Progenitor cell of endocrine pancreas (in vitro differentiated cells): ENCODE measurements around the gene AATK. TPM values are rescaled to one million over a fixed set of nuclear protein-coding genes. Genes with fewer than 3 reads are reported as not detected.

ENCODE experiments used
- DNase-seq: peaks from one replicate; pipeline ENCODE4 v3.0.0; 2021; ENCODE audit warnings: low spot score; ENCODE audit not compliant: unreplicated experiment
- H3K27ac Mint-ChIP-seq: 2 replicates; pipeline ENCODE4 v1.8.0; 2021; ENCODE audit warnings: mild to moderate bottlenecking, moderate library complexity, mixed read lengths
- H3K27me3 Mint-ChIP-seq: 2 replicates; pipeline ENCODE4 v1.8.0; 2021; ENCODE audit warnings: mixed read lengths
- H3K36me3 Mint-ChIP-seq: 2 replicates; pipeline ENCODE4 v1.8.0; 2022; ENCODE audit warnings: mixed read lengths; ENCODE audit not compliant: insufficient read depth
- H3K4me1 Mint-ChIP-seq: 2 replicates; pipeline ENCODE4 v1.8.0; 2021; ENCODE audit warnings: low read depth, mixed read lengths
- H3K4me3 Mint-ChIP-seq: 2 replicates; pipeline ENCODE4 v1.8.0; 2021; ENCODE audit warnings: low read depth, mild to moderate bottlenecking, moderate library complexity, mixed read lengths
- H3K9me3 Mint-ChIP-seq: 2 replicates; pipeline ENCODE4 v1.8.0; 2021; ENCODE audit warnings: low read depth, mixed read lengths
- microRNA-seq: library from miRNA; unstranded; fragments of <30 nt; microRNA quantifications from one replicate; pipeline ENCODE4 v1.1.0, GENCODE V29; 2020; ENCODE audit warnings: borderline number of aligned reads; ENCODE audit not compliant: unreplicated experiment
- total RNA-seq: library from RNA; stranded (reverse); gene quantifications from 2 replicates; pipeline ENCODE4 v1.2.1, GENCODE V29; 2021
- TF ChIP-seq, protein P1 (sequence below): fragments of 200-600 bp; sonication (generic); IDR thresholded peaks from one replicate; pipeline ENCODE4 v1.5.0; 2021; ENCODE audit warnings: antibody characterized with exemption, mild to moderate bottlenecking; ENCODE audit not compliant: unreplicated experiment

Gene AATK
- total RNA-seq, 1 donor from 2014 or later, result 12.9 TPM

GRCh38 chr17:81068411-81069134, 97.4 kb downstream of the AATK start:
- no peaks in the 10 kb centered on the region for H3K27me3 Mint-ChIP-seq
- TF ChIP-seq, protein P1, sequence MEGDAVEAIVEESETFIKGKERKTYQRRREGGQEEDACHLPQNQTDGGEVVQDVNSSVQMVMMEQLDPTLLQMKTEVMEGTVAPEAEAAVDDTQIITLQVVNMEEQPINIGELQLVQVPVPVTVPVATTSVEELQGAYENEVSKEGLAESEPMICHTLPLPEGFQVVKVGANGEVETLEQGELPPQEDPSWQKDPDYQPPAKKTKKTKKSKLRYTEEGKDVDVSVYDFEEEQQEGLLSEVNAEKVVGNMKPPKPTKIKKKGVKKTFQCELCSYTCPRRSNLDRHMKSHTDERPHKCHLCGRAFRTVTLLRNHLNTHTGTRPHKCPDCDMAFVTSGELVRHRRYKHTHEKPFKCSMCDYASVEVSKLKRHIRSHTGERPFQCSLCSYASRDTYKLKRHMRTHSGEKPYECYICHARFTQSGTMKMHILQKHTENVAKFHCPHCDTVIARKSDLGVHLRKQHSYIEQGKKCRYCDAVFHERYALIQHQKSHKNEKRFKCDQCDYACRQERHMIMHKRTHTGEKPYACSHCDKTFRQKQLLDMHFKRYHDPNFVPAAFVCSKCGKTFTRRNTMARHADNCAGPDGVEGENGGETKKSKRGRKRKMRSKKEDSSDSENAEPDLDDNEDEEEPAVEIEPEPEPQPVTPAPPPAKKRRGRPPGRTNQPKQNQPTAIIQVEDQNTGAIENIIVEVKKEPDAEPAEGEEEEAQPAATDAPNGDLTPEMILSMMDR, result no peak
- H3K4me1 Mint-ChIP-seq, result peaks cover 13% of the 10 kb centered on the region
- no peak overlapping the region for H3K27ac Mint-ChIP-seq
- no peak overlapping the region for H3K4me3 Mint-ChIP-seq
- DNase-seq, result no peak
- H3K36me3 Mint-ChIP-seq, result peaks cover under 1% of the 10 kb centered on the region
- no peaks in the 10 kb centered on the region for H3K9me3 Mint-ChIP-seq

DNA sequence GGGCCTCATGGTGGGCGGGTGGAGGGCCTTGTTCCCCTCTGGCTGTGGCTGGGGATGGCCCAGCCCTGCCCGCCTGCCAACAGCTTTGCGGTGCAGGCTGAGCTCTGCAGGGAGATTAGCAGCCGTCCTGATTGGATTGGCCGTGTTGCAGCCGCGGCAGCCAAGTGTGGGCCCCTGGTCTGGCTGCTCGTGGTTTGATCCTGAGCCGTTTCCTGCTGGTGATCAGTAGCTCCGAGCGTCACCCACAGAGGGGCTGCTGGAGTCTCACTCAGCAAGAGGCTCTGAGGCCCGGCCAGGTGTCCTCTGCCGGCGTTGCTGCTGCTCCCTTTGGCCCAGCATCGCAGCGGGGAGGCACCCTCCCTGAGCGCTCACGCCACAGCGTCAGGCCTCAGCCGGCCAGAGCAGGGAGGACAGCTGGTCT, 98.6 kb downstream of the AATK start:
- H3K4me1 Mint-ChIP-seq, result peaks cover 10% of the 10 kb centered on the region
- H3K27me3 Mint-ChIP-seq, result no peaks in the 10 kb centered on the region
- H3K27ac Mint-ChIP-seq, result no peak overlapping the region
- DNase-seq, result no peak
- no peak overlapping the region for H3K4me3 Mint-ChIP-seq
- no peaks in the 10 kb centered on the region for H3K9me3 Mint-ChIP-seq
- TF ChIP-seq, protein P1, result no peak
- peaks cover 2% of the 10 kb centered on the region for H3K36me3 Mint-ChIP-seq

Small RNA genes lying within 50 kb of the gene (microRNA-seq; reads per million reads assigned to microRNA genes)
- gene MIR1250, result 7.8 reads per million, percentile 11 among the genes with 10 or more reads in this experiment
- gene MIR3065, result not detected
- gene MIR338, result not detected
- gene MIR657, result not detected

Other genes with a start within 250 kb of the AATK start
- 26.1 and 27.8 TPM in 2 replicates for gene CHMP6, start 174.4 kb downstream of the AATK start, total RNA-seq
- gene BAIAP2, start 131.1 kb downstream of the AATK start, total RNA-seq, result 37.6 and 40.4 TPM in 2 replicates
- gene PVALEF, start 714 bp downstream of the AATK start, total RNA-seq, result 0.31 TPM in 1 of 2 replicates, not detected in the other
- gene CEP131, start 56.7 kb upstream of the AATK start, total RNA-seq, result 33.2 and 35.0 TPM in 2 replicates
- gene TEPSIN, start 72.8 kb upstream of the AATK start, total RNA-seq, result 57.4 and 63.2 TPM in 2 replicates
- 39.7 and 43.6 TPM in 2 replicates for gene NDUFAF8, start 73.1 kb upstream of the AATK start, total RNA-seq
- gene SLC38A10, start 129.1 kb upstream of the AATK start, total RNA-seq, result 128 and 130 TPM in 2 replicates
- gene BAHCC1, start 229.2 kb upstream of the AATK start, total RNA-seq, result 36.9 and 40.5 TPM in 2 replicates